Esophagus muscularis mucosa (tissue), 4 donors: ENCODE results near the gene LIPT1. TPM values are rescaled to one million over a fixed set of nuclear protein-coding genes. Genes with fewer than 3 reads are reported as not detected.
"Not testable (repeated sequence)": the region's sequence is repeated elsewhere in the genome, so short reads cannot be mapped to it uniquely, and the experiment has no call there.

ENCODE experiments used
- DNase-seq: peaks from one replicate; pipeline ENCODE4 v3.0.0-alpha.2; 2017; ENCODE audit errors: extremely low spot score
- H3K27ac ChIP-seq, 4 donors: fragments of 200-600 bp; sonication (generic); replicated peaks in 1 of 4; 1 replicate in 3 of 4; 2 replicates in 1 of 4; pipeline ENCODE4 v1.5.1; 2016 to 2019; ENCODE audit warnings: mild to moderate bottlenecking in 1 of 4
- H3K27me3 ChIP-seq, 4 donors: fragments of 200-600 bp; sonication (generic); one replicate each; pipeline versions ENCODE4 v1.5.1 to v1.6.0; 2016 to 2019
- H3K36me3 ChIP-seq, 4 donors: fragments of 200-600 bp; sonication (generic); one replicate each; pipeline ENCODE4 v1.5.1; 2016 to 2019
- H3K4me1 ChIP-seq, 4 donors: fragments of 200-600 bp; sonication (generic); one replicate each; pipeline ENCODE4 v1.5.1; 2016 to 2019
- H3K4me3 ChIP-seq, 4 donors: fragments of 200-600 bp; sonication (generic); 1 replicate in 2 of 4; 2 replicates in 2 of 4; pipeline ENCODE4 v1.5.1; 2016 to 2019; ENCODE audit warnings: mild to moderate bottlenecking in 4 of 4, moderate library complexity in 1 of 4
- H3K9me3 ChIP-seq, 4 donors: fragments of 200-600 bp; sonication (generic); 1 replicate in 3 of 4; 2 replicates in 1 of 4; pipeline ENCODE4 v1.5.1; 2016 to 2019
- CTCF ChIP-seq, 3 experiments: fragments of 200-600 bp in 2 of 3; fragments of 450-650 bp in 1 of 3; sonication (generic) in 2 of 3; IDR thresholded peaks; one replicate each; pipeline ENCODE4 v1.5.1; 2017 to 2019; ENCODE audit warnings: antibody characterized with exemption in 3 of 3, mild to moderate bottlenecking in 2 of 3, moderate library complexity in 1 of 3
- EP300 ChIP-seq: sonication (generic); formaldehyde crosslinking; IDR thresholded peaks from one replicate; pipeline ENCODE4 v1.6.1; 2017; ENCODE audit warnings: antibody characterized with exemption
- POLR2A ChIP-seq: fragments of 450-650 bp; IDR thresholded peaks from one replicate; pipeline ENCODE4 v1.6.1; 2017; ENCODE audit warnings: antibody characterized with exemption, moderate library complexity, mild to moderate bottlenecking, low read depth
- POLR2AphosphoS5 ChIP-seq, 2 donors: sonication (generic); formaldehyde crosslinking; IDR thresholded peaks; one replicate each; pipeline ENCODE4 v1.6.1; 2017; ENCODE audit warnings: antibody characterized with exemption in 2 of 2
- WGBS: methylation state at CpG from one replicate; pipeline ENCODE4 v1.1.5; 2018; 5-methylcytosine and 5-hydroxymethylcytosine counted together
- intact Hi-C: fragments of 100-400 bp; cut with DNase I; formaldehyde crosslinking; loops from one replicate; pipeline ENCODE4 v1.15.1; 2023
- total RNA-seq, 4 donors: library from RNA; depleted of rRNA; stranded (reverse); fragments of >200 nt; gene quantifications; one replicate each; pipeline versions ENCODE4 v1.1.0 to v1.2.1, GENCODE V29; 2016

The LIPT1 gene
- total RNA-seq, 4 donors from 2014 or later, result 4.2 to 6.4 (median 5.4) TPM

GRCh38 chr2:99112617-99113016, 42.1 kb upstream of the LIPT1 start:
- intact Hi-C loops, result no loop called here
- TF ChIP-seq CTCF (IDR thresholded peaks at IDR 0.05), result no peak
- no peak for TF ChIP-seq POLR2A
- TF ChIP-seq EP300, result no peak
- no peaks in the 10 kb centered on the region for H3K36me3 ChIP-seq
- no peaks in the 10 kb centered on the region for H3K4me1 ChIP-seq
- WGBS, result 86% methylated on average over 4 of the region's 4 CpGs
- DNase-seq, result no peak
- no peak overlapping the region for H3K27ac ChIP-seq
- no peaks in the 10 kb centered on the region for H3K9me3 ChIP-seq
- no peak overlapping the region for H3K4me3 ChIP-seq
- peaks cover 0 to 4% (median 0%) of the 10 kb centered on the region in 4 donors for H3K27me3 ChIP-seq

GRCh38 chr2:99127981-99128380, 26.8 kb upstream of the LIPT1 start:
- H3K9me3 ChIP-seq, result peaks cover 0 to 42% (median 26%) of the 10 kb centered on the region in 4 donors

GRCh38 chr2:99135044-99135556, 19.7 kb upstream of the LIPT1 start:
- H3K27me3 ChIP-seq, H3K4me1 ChIP-seq, H3K36me3 ChIP-seq, DNase-seq, H3K27ac ChIP-seq, intact Hi-C loops, H3K4me3 ChIP-seq: not testable (repeated sequence)
- H3K9me3 ChIP-seq, result peaks cover 0 to 22% (median 15%) of the 10 kb centered on the region in 4 donors
- WGBS, result 89% methylated on average over 1 of the region's 2 CpGs

More at GRCh38 chr2:99127981-99128380, 26.8 kb upstream of the LIPT1 start:
- Histone ChIP-seq H3K36me3 (peaks cover 0 to 16% (median 8%) of the 10 kb centered on the region in 4 donors), H3K4me1 (no peaks in the 10 kb centered on the region), H3K4me3 (no peak overlapping the region), H3K27me3 (no peaks in the 10 kb centered on the region), H3K27ac (no peak overlapping the region)
- TF ChIP-seq POLR2AphosphoS5 (IDR thresholded peaks at IDR 0.05) (no peak), CTCF (IDR thresholded peaks at IDR 0.05) (no peak), EP300 (no peak), POLR2A (no peak)
- DNase-seq, result no peak
- intact Hi-C loops, result no loop called here
- 85% methylated on average over 2 of the region's 2 CpGs for WGBS

GRCh38 chr2:99139003-99139402, 15.8 kb upstream of the LIPT1 start:
- DNase-seq, result no peak
- Histone ChIP-seq H3K9me3 (no peaks in the 10 kb centered on the region), H3K27ac (no peak overlapping the region), H3K36me3 (no peaks in the 10 kb centered on the region), H3K4me3 (no peak overlapping the region), H3K4me1 (peaks cover 9 to 17% (median 13%) of the 10 kb centered on the region in 4 donors), H3K27me3 (no peaks in the 10 kb centered on the region)
- WGBS, result 91% methylated on average over 4 of the region's 4 CpGs
- intact Hi-C loops, result no loop called here
- TF ChIP-seq POLR2A, result no peak
- no peak for TF ChIP-seq EP300
- no peak for TF ChIP-seq CTCF (IDR thresholded peaks at IDR 0.05)

- no peak for DNase-seq
- intact Hi-C loops, result no loop called here
These were observed 14.5 kb upstream of the LIPT1 start for GRCh38 chr2:99140056-99140859.

More at GRCh38 chr2:99140056-99140859, 14.5 kb upstream of the LIPT1 start:
- 35% methylated on average over 13 of the region's 17 CpGs for WGBS
- Histone ChIP-seq H3K27ac (peak overlapping the region; percentile 78 to 89 (median 85)), H3K4me3 (peak overlapping the region; percentile 72 to 90 (median 80)), H3K27me3 (no peaks in the 10 kb centered on the region), H3K4me1 (peaks cover 9 to 17% (median 13%) of the 10 kb centered on the region in 4 donors), H3K36me3 (no peaks in the 10 kb centered on the region), H3K9me3 (no peaks in the 10 kb centered on the region)
- TF ChIP-seq POLR2A, result no peak
- TF ChIP-seq CTCF (IDR thresholded peaks at IDR 0.05), result no peak
- TF ChIP-seq POLR2AphosphoS5 (IDR thresholded peaks at IDR 0.05), result no peak
- no peak for TF ChIP-seq EP300
